ENCODE results near the gene PSAP. TPM values are rescaled to one million over a fixed set of nuclear protein-coding genes. Genes with fewer than 3 reads are reported as not detected.

PSAP gene
- total RNA-seq, 2 donors from 2014 or later: 1,145 to 1,486 TPM

- H3K9me3 ChIP-seq: no peaks in the 10 kb centered on the region
- H3K4me1 ChIP-seq: peaks cover 0 to 41% of the 10 kb centered on the region in 2 donors
- no peak for DNase-seq (ENCODE audit: low spot score)
- no peak overlapping the region for H3K4me3 ChIP-seq
- H3K27me3 ChIP-seq: no peaks in the 10 kb centered on the region
- peaks cover 33% of the 10 kb centered on the region for H3K36me3 ChIP-seq
- no peak for TF ChIP-seq CTCF (IDR thresholded peaks at IDR 0.05)
- H3K27ac ChIP-seq: no peak overlapping the region
Measured at GRCh38 chr10:71812913-71813590, 38.0 kb downstream of the PSAP start.

- Histone ChIP-seq H3K4me3 (no peak overlapping the region), H3K9me3 (no peaks in the 10 kb centered on the region), H3K4me1 (peaks cover 0 to 33% of the 10 kb centered on the region in 2 donors), H3K27ac (no peak overlapping the region), H3K36me3 (peaks cover 25% of the 10 kb centered on the region), H3K27me3 (no peaks in the 10 kb centered on the region)
- TF ChIP-seq CTCF (IDR thresholded peaks at IDR 0.05): peak; percentile 73 to 89
- peak; percentile 68 for DNase-seq (ENCODE audit: low spot score)
Measured at GRCh38 chr10:71812016-71812912, 38.8 kb downstream of the PSAP start.

- no peak for DNase-seq (ENCODE audit: low spot score)
- no peak overlapping the region for H3K27ac ChIP-seq
- H3K9me3 ChIP-seq: no peaks in the 10 kb centered on the region
- no peaks in the 10 kb centered on the region for H3K27me3 ChIP-seq
- no peak for TF ChIP-seq CTCF (IDR thresholded peaks at IDR 0.05)
- peaks cover 0 to 24% of the 10 kb centered on the region in 2 donors for H3K4me1 ChIP-seq
- H3K4me3 ChIP-seq: no peak overlapping the region
- peaks cover 16% of the 10 kb centered on the region for H3K36me3 ChIP-seq
Measured at GRCh38 chr10:71811351-71811750, 39.7 kb downstream of the PSAP start.

- Histone ChIP-seq H3K9me3 (no peaks in the 10 kb centered on the region), H3K4me3 (no peak overlapping the region), H3K4me1 (peaks cover 0 to 17% of the 10 kb centered on the region in 2 donors), H3K27ac (no peak overlapping the region), H3K36me3 (peaks cover 4% of the 10 kb centered on the region), H3K27me3 (no peaks in the 10 kb centered on the region)
- no peak for DNase-seq (ENCODE audit: low spot score)
- no peak for TF ChIP-seq CTCF (IDR thresholded peaks at IDR 0.05)
Measured at GRCh38 chr10:71810048-71810750, 40.9 kb downstream of the PSAP start.

- H3K9me3 ChIP-seq: no peaks in the 10 kb centered on the region
- no peak for TF ChIP-seq CTCF (IDR thresholded peaks at IDR 0.05)
- no peak overlapping the region for H3K4me3 ChIP-seq
- H3K27ac ChIP-seq: no peak overlapping the region
- H3K4me1 ChIP-seq: peaks cover 0 to 17% of the 10 kb centered on the region in 2 donors
- H3K27me3 ChIP-seq: no peaks in the 10 kb centered on the region
- H3K36me3 ChIP-seq: no peaks in the 10 kb centered on the region
- DNase-seq (ENCODE audit: low spot score): no peak
Measured at GRCh38 chr10:71809628-71810027, 41.4 kb downstream of the PSAP start.

Measured in right atrium auricular region (tissue), 2 donors.